HG02763 (cell line): ENCODE results near the gene GC.
"Not testable (repeated sequence)": the region's sequence is repeated elsewhere in the genome, so short reads cannot be mapped to it uniquely, and the experiment has no call there.

Source experiments
- ATAC-seq: cut with Tn5 transposase; IDR thresholded peaks from one replicate; pipeline ENCODE4 v1.9.1; 2021; ENCODE audit warnings: mild to moderate bottlenecking, moderate library complexity; ENCODE audit not compliant: unreplicated experiment

Gene GC

GRCh38 chr4:71769434-71769833, 14.4 kb downstream of the GC start:
- no peak for ATAC-seq

GRCh38 chr4:71768123-71768522, 15.8 kb downstream of the GC start:
- ATAC-seq = no peak

GRCh38 chr4:71765821-71766383, 18.0 kb downstream of the GC start:
- ATAC-seq = no peak

GRCh38 chr4:71765350-71765749, 18.5 kb downstream of the GC start:
- no peak for ATAC-seq

GRCh38 chr4:71752383-71753042, 31.4 kb downstream of the GC start:
- no peak for ATAC-seq

GRCh38 chr4:71749008-71749594, 34.8 kb downstream of the GC start:
- no peak for ATAC-seq

GRCh38 chr4:71746379-71746778, 37.5 kb downstream of the GC start:
- ATAC-seq = no peak

GRCh38 chr4:71738782-71739181, 45.1 kb downstream of the GC start:
- not testable (repeated sequence) for ATAC-seq

- no peak for ATAC-seq
Observed at GRCh38 chr4:71732706-71733105, 51.2 kb downstream of the GC start.

- no peak for ATAC-seq
Observed at GRCh38 chr4:71732066-71732465, 51.8 kb downstream of the GC start.

GRCh38 chr4:71729856-71730255, 54.0 kb downstream of the GC start:
- no peak for ATAC-seq

GRCh38 chr4:71713611-71714203, 70.2 kb downstream of the GC start:
- no peak for ATAC-seq

GRCh38 chr4:71711985-71712348, 71.9 kb downstream of the GC start:
- no peak for ATAC-seq

- no peak for ATAC-seq
Observed at GRCh38 chr4:71711044-71711984, 72.6 kb downstream of the GC start.

GRCh38 chr4:71709961-71710360, 73.9 kb downstream of the GC start:
- no peak for ATAC-seq

- ATAC-seq = no peak
Observed at GRCh38 chr4:71698141-71698540, 85.7 kb downstream of the GC start.

GRCh38 chr4:71697031-71697430, 86.8 kb downstream of the GC start:
- no peak for ATAC-seq

GRCh38 chr4:71694961-71695360, 88.9 kb downstream of the GC start:
- ATAC-seq = no peak

GRCh38 chr4:71692963-71693362, 90.9 kb downstream of the GC start:
- no peak for ATAC-seq

- no peak for ATAC-seq
Observed at GRCh38 chr4:71692198-71692597, 91.7 kb downstream of the GC start.
